Suprapubic skin (tissue), 4 donors: Measurements from ENCODE around the gene DCDC2.
"Not testable (repeated sequence)": the region's sequence is repeated elsewhere in the genome, so short reads cannot be mapped to it uniquely, and the experiment has no call there.

Experiments used
- CTCF ChIP-seq, 2 donors: fragments of 200-600 bp in 1 of 2; fragments of 450-650 bp in 1 of 2; sonication (generic) in 1 of 2; IDR thresholded peaks; one replicate each; pipeline ENCODE4 v1.5.1; 2016 to 2019; ENCODE audit warnings: antibody characterized with exemption in 2 of 2, mild to moderate bottlenecking in 1 of 2, moderate library complexity in 1 of 2
- POLR2A ChIP-seq, 2 donors: fragments of 450-650 bp; IDR thresholded peaks; one replicate each; pipeline ENCODE4 v1.6.1; 2017; ENCODE audit warnings: antibody characterized with exemption in 2 of 2, mild to moderate bottlenecking in 2 of 2, moderate library complexity in 2 of 2
- POLR2AphosphoS5 ChIP-seq, 3 donors: sonication (generic); formaldehyde crosslinking; IDR thresholded peaks; one replicate each; pipeline ENCODE4 v1.6.1; 2017; ENCODE audit warnings: antibody characterized with exemption in 3 of 3

DNA sequence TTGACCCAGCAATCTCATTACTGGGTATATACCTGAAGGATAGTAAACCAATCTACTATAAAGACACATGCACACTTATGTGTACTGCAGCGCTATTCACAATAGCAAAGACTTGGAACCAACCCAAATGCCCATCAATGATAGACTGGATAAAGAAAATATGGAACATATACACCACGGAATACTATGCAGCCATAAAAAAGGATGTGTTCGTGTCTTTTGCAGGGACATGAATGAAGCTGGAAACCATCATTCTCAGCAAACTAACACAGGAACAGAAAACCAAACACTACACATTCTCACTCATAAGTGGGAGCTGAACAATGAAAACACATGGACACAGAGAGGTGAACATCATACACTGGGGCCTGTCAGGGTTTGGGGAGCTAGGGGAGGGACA, 153.7 kb downstream of the DCDC2 start:
- not testable (repeated sequence) for TF ChIP-seq CTCF, POLR2A, POLR2AphosphoS5 (IDR thresholded peaks at IDR 0.05)
